ENCODE data around the gene MXD1. TPM values are rescaled to one million over a fixed set of nuclear protein-coding genes. Genes with fewer than 3 reads are reported as not detected.

Gene MXD1
- total and polyA plus RNA-seq, 2 of the 4 experiments (the other 2 are of a cell fraction) = 2.0 to 3.7 TPM

- Histone ChIP-seq H2BK120ac (ENCODE audit: low read depth, low read length) (no peak overlapping the region), H3K4me1 (ENCODE audit: control insufficient read depth, insufficient read depth, low read length) (peaks cover 10% of the 10 kb centered on the region), H3K27me3 (ENCODE audit: control insufficient read depth, insufficient read depth, low read length) (no peaks in the 10 kb centered on the region), H3K9me1 (ENCODE audit: insufficient read depth, low read length) (peaks cover 13% of the 10 kb centered on the region; the same call in 1 of the 2 replicates), H2BK15ac (ENCODE audit: low read depth, low read length) (no peak overlapping the region; the same call in 2 of the 3 replicates), H2AFZ (replicated peaks; ENCODE audit: low read length, poor library complexity) (no peak overlapping the region), H2BK5ac (ENCODE audit: low read depth, low read length, poor library complexity, severe bottlenecking) (no peak overlapping the region), H3K4me2 (ENCODE audit: low read depth, low read length) (no peak overlapping the region), H3K27ac (ENCODE audit: insufficient read depth, low read length) (no peak overlapping the region), H3K9ac (ENCODE audit: low read depth, low read length) (no peak overlapping the region), H3K56ac (ENCODE audit: extremely low read depth, insufficient read depth, low read length) (no peak overlapping the region), H3K36me3 (ENCODE audit: control insufficient read depth, insufficient read depth, low read length) (peaks cover 30% of the 10 kb centered on the region), H2AK5ac (ENCODE audit: low read depth, low read length) (0 out of 2 replicates have a peak overlapping the region, but pooled peaks have one; percentile 12), H4K20me1 (ENCODE audit: insufficient read depth, low read length) (no peaks in the 10 kb centered on the region), H3K14ac (replicated peaks; ENCODE audit: low read depth, low read length) (no peak overlapping the region; the same call in 1 of the 2 replicates), H3K18ac (ENCODE audit: low read depth, low read length) (no peak overlapping the region), H3K4me3 (ENCODE audit: insufficient read depth, low read depth, low read length) (no peak overlapping the region), H4K91ac (ENCODE audit: insufficient read depth, low read depth, low read length) (peak overlapping the region; percentile 9; the same call in 1 of the 2 replicates), H4K5ac (ENCODE audit: low read depth, low read length) (no peak overlapping the region), H3K9me3 (ENCODE audit: control insufficient read depth, insufficient read depth, low read length) (no peaks in the 10 kb centered on the region), H2BK20ac (ENCODE audit: low read depth, low read length) (no peak overlapping the region), H2AK9ac (replicated peaks; ENCODE audit: low read depth, low read length, poor library complexity) (peak overlapping the region; percentile 25), H3K23ac (ENCODE audit: low read depth, low read length) (no peak overlapping the region), H3K4ac (ENCODE audit: low read depth, low read length) (no peak overlapping the region), H3K79me1 (ENCODE audit: low read depth in 1 of 2, low read length in 2 of 2) (peaks cover 12 to 19% of the 10 kb centered on the region in 2 experiments), H4K8ac (ENCODE audit: low read depth in 2 of 2, low read length in 2 of 2) (peak overlapping the region in 1 of 2 experiments; percentile 34; a peak in 1 of 4 replicates)
- dilution Hi-C loops (cut with HindIII; ENCODE audit: low sequenced_read_pairs, unreplicated experiment) = no loop called here
- ChIA-PET CTCF (no interaction called here), POLR2A (ENCODE audit: unreplicated experiment) (no interaction called here)
- no TSS peak for BruUV-seq (replicated peaks)
- ATAC-seq (ENCODE audit: low read depth) (no peak), DNase-seq (peak; percentile 28)
- in situ Hi-C loops (cut with MboI; ENCODE audit: low sequenced_read_pairs) = no loop called here
- WGBS, 2 experiments (ENCODE audit: extremely low coverage in 2 of 2, insufficient read length in 1 of 2) = 75% methylated on average over 6 of the region's 11 CpGs; no CpG with 5 or more reads in 1 of the 2 experiments
- TF ChIP-seq CEBPB (IDR thresholded peaks at IDR 0.05; ENCODE audit: low read depth, low read length) (no peak), MXI1 (IDR thresholded peaks at IDR 0.05; ENCODE audit: borderline replicate concordance, low read depth, low read length) (no peak), USF2 (IDR thresholded peaks at IDR 0.05; ENCODE audit: low read depth, low read length) (no peak), ELK1 (IDR thresholded peaks at IDR 0.05; ENCODE audit: borderline replicate concordance, low read depth, low read length) (no peak), CHD1 (IDR thresholded peaks at IDR 0.05; ENCODE audit: low read depth, low read length) (no peak), NFE2L2 (IDR thresholded peaks at IDR 0.05; ENCODE audit: low read depth, low read length) (no peak), SMC3 (IDR thresholded peaks at IDR 0.05; ENCODE audit: low read depth, low read length) (no peak), CTCF (conservative IDR thresholded peaks at IDR 0.05; ENCODE audit: low read depth, low read length) (no peak), POLR2A (IDR thresholded peaks at IDR 0.05; ENCODE audit: low read depth, low read length) (no peak), MAZ (IDR thresholded peaks at IDR 0.05; ENCODE audit: borderline replicate concordance, low read depth, low read length) (no peak)
- intact Hi-C loops (cut with micrococcal nuclease) = no loop called here
Observed at GRCh38 chr2:69936906-69937305, 22.0 kb downstream of the MXD1 start.
